Ishikawa (cell line): Measurements from ENCODE around the gene SLC10A7.

Source experiments
- CEBPB ChIP-seq: IDR thresholded peaks from 2 replicates; pipeline ENCODE4 v1.6.1; 2012
- CREB1 ChIP-seq: IDR thresholded peaks from 2 replicates; pipeline ENCODE4 v1.6.1; 2012; ENCODE audit warnings: low read depth
- EGR1 ChIP-seq: IDR thresholded peaks from 2 replicates; pipeline ENCODE4 v1.6.1; 2012
- EP300 ChIP-seq: IDR thresholded peaks from 2 replicates; pipeline ENCODE4 v1.6.1; 2012; ENCODE audit warnings: borderline replicate concordance
- FOXM1 ChIP-seq: IDR thresholded peaks from 2 replicates; pipeline ENCODE4 v1.6.1; 2012; ENCODE audit warnings: low read depth, borderline replicate concordance
- MAX ChIP-seq: IDR thresholded peaks from 2 replicates; pipeline ENCODE4 v1.6.1; 2012
- NFIC ChIP-seq: IDR thresholded peaks from 2 replicates; pipeline ENCODE4 v1.6.1; 2012
- RAD21 ChIP-seq: IDR thresholded peaks from 2 replicates; pipeline ENCODE4 v1.6.1; 2012; ENCODE audit warnings: low read depth
- REST ChIP-seq: IDR thresholded peaks from 2 replicates; pipeline ENCODE4 v1.6.1; 2012; ENCODE audit warnings: low read depth, mild to moderate bottlenecking
- TAF1 ChIP-seq: IDR thresholded peaks from 2 replicates; pipeline ENCODE4 v1.6.1; 2012; ENCODE audit warnings: low read depth, mild to moderate bottlenecking
- TCF12 ChIP-seq: IDR thresholded peaks from 2 replicates; pipeline ENCODE4 v1.6.1; 2012; ENCODE audit warnings: low read depth
- TEAD4 ChIP-seq: IDR thresholded peaks from 2 replicates; pipeline ENCODE4 v1.6.1; 2012
- USF1 ChIP-seq: IDR thresholded peaks from 2 replicates; pipeline ENCODE4 v1.6.1; 2012
- YY1 ChIP-seq: IDR thresholded peaks from 2 replicates; pipeline ENCODE4 v1.6.1; 2012; ENCODE audit warnings: low read depth
- ZBTB7A ChIP-seq: IDR thresholded peaks from 2 replicates; pipeline ENCODE4 v1.6.1; 2012; ENCODE audit warnings: low read depth

The SLC10A7 gene

DNA sequence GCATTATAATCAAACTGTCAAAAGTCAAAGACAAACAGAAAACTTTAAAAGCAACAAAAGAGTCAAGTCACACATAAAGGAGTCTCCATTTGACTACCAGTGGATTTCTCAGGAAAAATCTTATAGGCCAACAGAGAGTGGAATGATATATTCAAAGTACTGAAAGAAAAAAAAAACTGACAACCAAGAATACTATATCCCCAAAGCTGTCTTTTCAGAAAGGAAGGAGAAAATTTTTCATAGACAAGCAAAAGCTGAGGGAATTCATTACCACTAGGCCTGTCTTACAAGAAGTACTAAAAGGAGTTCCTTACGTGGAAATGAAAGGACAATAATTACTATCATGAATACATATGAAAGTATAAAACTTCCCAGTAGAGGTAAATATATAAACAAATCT, 39.0 kb downstream of the SLC10A7 start:
- TF ChIP-seq EGR1 (no peak), TCF12 (no peak), ZBTB7A (no peak), TEAD4 (no peak)

GRCh38 chr4:146481246-146481645, 40.5 kb downstream of the SLC10A7 start:
- TF ChIP-seq USF1 (no peak), YY1 (no peak), FOXM1 (no peak), TAF1 (no peak), ZBTB7A (no peak), CEBPB (no peak), MAX (no peak), RAD21 (no peak), TCF12 (no peak), NFIC (no peak), EP300 (no peak), TEAD4 (no peak), CREB1 (no peak), REST (no peak), EGR1 (no peak)

- TF ChIP-seq ZBTB7A (no peak), EP300 (no peak), REST (no peak), CEBPB (no peak), TEAD4 (no peak), USF1 (no peak), FOXM1 (no peak), TAF1 (no peak), NFIC (no peak), EGR1 (no peak), MAX (no peak), RAD21 (no peak), YY1 (no peak), TCF12 (no peak), CREB1 (no peak)
These were observed 43.7 kb downstream of the SLC10A7 start for GRCh38 chr4:146478009-146478408.

GRCh38 chr4:146477054-146477453, 44.7 kb downstream of the SLC10A7 start:
- TF ChIP-seq TAF1 (no peak), REST (no peak), ZBTB7A (no peak), NFIC (no peak), TEAD4 (no peak), FOXM1 (no peak), USF1 (no peak), CEBPB (no peak), YY1 (no peak), EGR1 (no peak), MAX (no peak)

- TF ChIP-seq FOXM1 (no peak), CREB1 (no peak), EP300 (no peak)
These were observed 49.3 kb downstream of the SLC10A7 start for GRCh38 chr4:146472404-146472803.
